ENCODE data around the gene FAM177B.

FAM177B gene

DNA sequence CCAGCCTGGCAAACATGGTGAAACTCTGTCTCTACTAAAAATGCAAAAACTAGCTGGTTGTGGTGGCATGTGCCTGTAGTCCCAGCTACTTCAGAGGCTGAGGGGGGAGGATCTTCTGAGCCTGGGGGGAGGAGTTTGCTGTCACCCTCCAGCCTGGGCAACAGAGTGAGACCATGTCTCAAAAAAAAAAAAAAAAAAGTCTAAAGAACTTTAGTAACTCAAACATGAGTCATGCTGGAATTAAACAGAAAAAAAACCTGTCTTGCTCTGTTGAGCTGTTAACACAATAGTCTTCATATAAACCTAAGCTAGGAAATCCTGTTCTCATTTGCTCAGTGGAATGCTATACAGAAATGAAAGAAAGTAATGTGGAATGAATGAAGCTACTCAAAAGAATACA lies 61.1 kb downstream of the FAM177B start:
- TF ChIP-seq, protein P1, sequence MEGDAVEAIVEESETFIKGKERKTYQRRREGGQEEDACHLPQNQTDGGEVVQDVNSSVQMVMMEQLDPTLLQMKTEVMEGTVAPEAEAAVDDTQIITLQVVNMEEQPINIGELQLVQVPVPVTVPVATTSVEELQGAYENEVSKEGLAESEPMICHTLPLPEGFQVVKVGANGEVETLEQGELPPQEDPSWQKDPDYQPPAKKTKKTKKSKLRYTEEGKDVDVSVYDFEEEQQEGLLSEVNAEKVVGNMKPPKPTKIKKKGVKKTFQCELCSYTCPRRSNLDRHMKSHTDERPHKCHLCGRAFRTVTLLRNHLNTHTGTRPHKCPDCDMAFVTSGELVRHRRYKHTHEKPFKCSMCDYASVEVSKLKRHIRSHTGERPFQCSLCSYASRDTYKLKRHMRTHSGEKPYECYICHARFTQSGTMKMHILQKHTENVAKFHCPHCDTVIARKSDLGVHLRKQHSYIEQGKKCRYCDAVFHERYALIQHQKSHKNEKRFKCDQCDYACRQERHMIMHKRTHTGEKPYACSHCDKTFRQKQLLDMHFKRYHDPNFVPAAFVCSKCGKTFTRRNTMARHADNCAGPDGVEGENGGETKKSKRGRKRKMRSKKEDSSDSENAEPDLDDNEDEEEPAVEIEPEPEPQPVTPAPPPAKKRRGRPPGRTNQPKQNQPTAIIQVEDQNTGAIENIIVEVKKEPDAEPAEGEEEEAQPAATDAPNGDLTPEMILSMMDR (IDR thresholded peaks at IDR 0.05; ENCODE audit: low read depth, low read length): no peak
- Histone ChIP-seq H3K36me3 (no peaks in the 10 kb centered on the region), H3K4me3 (ENCODE audit: low read depth, low read length) (no peak overlapping the region), H3K27me3 (ENCODE audit: insufficient read depth, low read depth, severe bottlenecking) (no peaks in the 10 kb centered on the region), H3K9me3 (ENCODE audit: severe bottlenecking) (no peaks in the 10 kb centered on the region), H3K27ac (no peak overlapping the region)
- DNase-seq: no peak

DNA sequence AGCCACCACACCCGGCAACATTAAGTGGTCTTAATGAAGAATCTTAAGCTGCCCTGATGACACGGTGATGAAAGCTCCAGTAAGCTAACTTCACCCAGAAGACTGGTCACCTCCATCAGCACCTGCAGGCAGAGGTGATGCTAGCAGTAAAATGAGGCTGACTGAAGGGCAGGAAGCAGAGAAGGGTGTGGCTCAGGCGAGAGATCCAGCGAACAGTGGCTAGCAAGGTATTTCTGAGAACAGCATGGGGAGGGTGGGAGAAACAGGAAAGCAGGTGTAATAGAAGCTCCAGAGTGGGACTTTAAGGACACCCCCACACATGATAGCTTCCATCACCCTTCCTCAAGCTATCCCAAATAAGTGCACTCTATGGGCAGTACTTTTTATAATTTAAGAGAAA lies 62.0 kb downstream of the FAM177B start:
- no peaks in the 10 kb centered on the region for H3K27me3 ChIP-seq (ENCODE audit: insufficient read depth, low read depth, severe bottlenecking)
- no peak overlapping the region for H3K4me3 ChIP-seq (ENCODE audit: low read depth, low read length)
- H3K36me3 ChIP-seq: no peaks in the 10 kb centered on the region
- H3K27ac ChIP-seq: no peak overlapping the region
- TF ChIP-seq, protein P1 (IDR thresholded peaks at IDR 0.05; ENCODE audit: low read depth, low read length): no peak
- DNase-seq: no peak
- H3K9me3 ChIP-seq (ENCODE audit: severe bottlenecking): no peaks in the 10 kb centered on the region

All from WERI-Rb-1 (cell line).